Brain microvascular endothelial cell (primary cell): ENCODE data around the gene TNFRSF1B.

Source experiments
- DNase-seq: peaks from one replicate; pipeline ENCODE4 v3.0.0-alpha.2; 2020
- H3K27ac ChIP-seq: fragments of 250-450 bp; sonication (Bioruptor Pico); 2 replicates; pipeline ENCODE4 v1.5.1; 2020; ENCODE audit warnings: mild to moderate bottlenecking, moderate library complexity
- H3K27me3 ChIP-seq: fragments of 250-450 bp; sonication (Bioruptor Pico); replicated peaks from 2 replicates; pipeline ENCODE4 v1.5.1; 2020; ENCODE audit warnings: mild to moderate bottlenecking
- H3K36me3 ChIP-seq: fragments of 250-450 bp; sonication (Bioruptor Pico); replicated peaks from 2 replicates; pipeline ENCODE4 v1.5.1; 2020; ENCODE audit warnings: mild to moderate bottlenecking
- H3K4me3 ChIP-seq: 2 replicates; pipeline ENCODE4 v1.5.1; 2011; ENCODE audit warnings: low read depth, mild to moderate bottlenecking, control low read depth, low read length, moderate library complexity
- in situ Hi-C: cut with HindIII; loops from 2 replicates; pipeline ENCODE4 v1.10.0; 2017; ENCODE audit warnings: low sequenced_read_pairs, low pct_ligation_motif_present
- TF ChIP-seq, protein P1 (sequence below): IDR thresholded peaks from 2 replicates; pipeline ENCODE4 v1.5.1; 2011; ENCODE audit warnings: low read depth, mild to moderate bottlenecking, moderate library complexity, low read length, control low read depth, inconsistent platforms; ENCODE audit errors: missing control alignments

TNFRSF1B gene

DNA sequence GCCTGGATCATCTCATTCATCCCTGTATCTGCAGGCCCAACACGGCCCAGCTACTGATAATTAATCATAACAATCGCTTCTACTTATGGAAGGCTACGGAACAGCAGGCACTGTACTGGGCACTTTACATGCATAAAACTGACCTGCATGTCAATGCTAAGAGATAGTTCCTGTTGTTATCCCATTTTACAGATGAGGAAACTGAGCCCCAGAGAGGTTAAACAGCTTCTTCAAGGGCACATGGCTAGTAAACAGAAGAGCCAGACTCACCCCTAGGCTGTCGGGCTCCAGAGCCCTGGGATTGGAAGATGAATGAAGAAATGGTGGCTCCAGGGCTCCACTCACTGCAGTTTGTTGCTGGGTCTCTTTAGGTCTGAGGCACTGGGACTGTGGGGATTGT is 35.8 kb downstream of the TNFRSF1B start:
- TF ChIP-seq, protein P1, sequence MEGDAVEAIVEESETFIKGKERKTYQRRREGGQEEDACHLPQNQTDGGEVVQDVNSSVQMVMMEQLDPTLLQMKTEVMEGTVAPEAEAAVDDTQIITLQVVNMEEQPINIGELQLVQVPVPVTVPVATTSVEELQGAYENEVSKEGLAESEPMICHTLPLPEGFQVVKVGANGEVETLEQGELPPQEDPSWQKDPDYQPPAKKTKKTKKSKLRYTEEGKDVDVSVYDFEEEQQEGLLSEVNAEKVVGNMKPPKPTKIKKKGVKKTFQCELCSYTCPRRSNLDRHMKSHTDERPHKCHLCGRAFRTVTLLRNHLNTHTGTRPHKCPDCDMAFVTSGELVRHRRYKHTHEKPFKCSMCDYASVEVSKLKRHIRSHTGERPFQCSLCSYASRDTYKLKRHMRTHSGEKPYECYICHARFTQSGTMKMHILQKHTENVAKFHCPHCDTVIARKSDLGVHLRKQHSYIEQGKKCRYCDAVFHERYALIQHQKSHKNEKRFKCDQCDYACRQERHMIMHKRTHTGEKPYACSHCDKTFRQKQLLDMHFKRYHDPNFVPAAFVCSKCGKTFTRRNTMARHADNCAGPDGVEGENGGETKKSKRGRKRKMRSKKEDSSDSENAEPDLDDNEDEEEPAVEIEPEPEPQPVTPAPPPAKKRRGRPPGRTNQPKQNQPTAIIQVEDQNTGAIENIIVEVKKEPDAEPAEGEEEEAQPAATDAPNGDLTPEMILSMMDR = no peak
- Histone ChIP-seq H3K4me3 (no peak overlapping the region), H3K36me3 (no peaks in the 10 kb centered on the region), H3K27me3 (no peaks in the 10 kb centered on the region), H3K27ac (no peak overlapping the region)
- DNase-seq = no peak
- in situ Hi-C loops = no loop called here

DNA sequence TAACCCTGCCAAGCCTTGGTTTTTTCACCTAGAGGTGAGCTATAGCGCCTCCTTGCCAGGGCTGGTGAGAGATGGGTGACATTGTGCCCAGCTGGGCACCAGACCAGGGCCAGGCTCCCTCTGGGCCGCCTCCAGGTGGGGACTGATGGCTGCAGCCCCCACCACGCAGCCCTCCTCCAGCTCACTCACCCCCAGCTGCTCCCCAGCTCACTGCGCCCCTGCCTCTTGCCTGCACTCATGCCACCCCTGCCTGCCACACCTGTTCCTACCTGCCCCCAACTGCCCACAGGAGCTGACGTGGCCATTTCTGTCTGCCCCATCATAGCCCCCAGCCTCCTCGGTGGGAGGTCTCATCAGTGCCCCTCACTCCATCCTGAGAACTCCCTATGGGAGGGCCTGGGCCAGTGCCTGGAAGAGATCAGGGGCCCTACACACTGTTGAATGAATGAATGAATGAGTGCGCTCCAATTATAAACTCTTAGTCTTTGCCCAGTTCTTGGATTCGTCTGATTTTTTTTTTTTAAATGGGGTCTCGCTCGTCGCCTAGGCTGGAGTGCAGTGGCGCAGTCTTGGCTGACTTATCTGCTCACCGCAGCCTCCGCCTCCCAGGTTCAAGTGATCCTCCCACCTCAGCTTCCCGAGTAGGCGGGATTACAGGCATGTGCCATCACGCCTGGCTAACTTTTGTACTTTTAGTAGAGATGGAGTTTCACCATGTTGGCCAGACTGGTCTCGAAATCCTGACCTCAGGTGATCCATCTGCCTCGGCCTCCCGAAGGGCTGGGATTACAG is 36.6 kb downstream of the TNFRSF1B start:
- no peak overlapping the region for H3K4me3 ChIP-seq
- H3K27ac ChIP-seq = no peak overlapping the region
- in situ Hi-C loops = no loop called here
- H3K27me3 ChIP-seq = no peaks in the 10 kb centered on the region
- no peaks in the 10 kb centered on the region for H3K36me3 ChIP-seq
- no peak for DNase-seq
- TF ChIP-seq, protein P1 = no peak

DNA sequence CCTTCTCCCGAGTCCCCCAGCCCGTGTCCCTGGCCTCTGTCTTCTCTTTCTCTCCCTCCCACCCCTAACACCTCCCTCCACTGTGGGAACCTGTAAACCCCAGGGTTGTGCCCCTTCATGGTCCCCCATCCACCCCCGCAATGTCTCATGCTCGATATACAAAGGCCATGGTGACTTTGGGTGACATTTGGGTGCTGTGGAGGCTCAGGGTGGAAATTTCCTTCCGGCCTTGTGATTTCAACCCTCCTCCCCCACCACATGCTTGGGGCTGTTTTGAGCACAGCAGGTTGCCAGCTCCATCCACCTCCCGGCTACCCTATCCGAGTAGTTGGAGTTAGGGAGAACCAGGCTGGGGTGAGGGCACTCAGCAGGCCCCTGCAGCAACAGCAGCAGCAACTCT is 37.3 kb downstream of the TNFRSF1B start:
- Histone ChIP-seq H3K36me3 (no peaks in the 10 kb centered on the region), H3K4me3 (no peak overlapping the region), H3K27ac (no peak overlapping the region), H3K27me3 (no peaks in the 10 kb centered on the region)
- in situ Hi-C loops = no loop called here
- no peak for DNase-seq
- TF ChIP-seq, protein P1 = no peak

DNA sequence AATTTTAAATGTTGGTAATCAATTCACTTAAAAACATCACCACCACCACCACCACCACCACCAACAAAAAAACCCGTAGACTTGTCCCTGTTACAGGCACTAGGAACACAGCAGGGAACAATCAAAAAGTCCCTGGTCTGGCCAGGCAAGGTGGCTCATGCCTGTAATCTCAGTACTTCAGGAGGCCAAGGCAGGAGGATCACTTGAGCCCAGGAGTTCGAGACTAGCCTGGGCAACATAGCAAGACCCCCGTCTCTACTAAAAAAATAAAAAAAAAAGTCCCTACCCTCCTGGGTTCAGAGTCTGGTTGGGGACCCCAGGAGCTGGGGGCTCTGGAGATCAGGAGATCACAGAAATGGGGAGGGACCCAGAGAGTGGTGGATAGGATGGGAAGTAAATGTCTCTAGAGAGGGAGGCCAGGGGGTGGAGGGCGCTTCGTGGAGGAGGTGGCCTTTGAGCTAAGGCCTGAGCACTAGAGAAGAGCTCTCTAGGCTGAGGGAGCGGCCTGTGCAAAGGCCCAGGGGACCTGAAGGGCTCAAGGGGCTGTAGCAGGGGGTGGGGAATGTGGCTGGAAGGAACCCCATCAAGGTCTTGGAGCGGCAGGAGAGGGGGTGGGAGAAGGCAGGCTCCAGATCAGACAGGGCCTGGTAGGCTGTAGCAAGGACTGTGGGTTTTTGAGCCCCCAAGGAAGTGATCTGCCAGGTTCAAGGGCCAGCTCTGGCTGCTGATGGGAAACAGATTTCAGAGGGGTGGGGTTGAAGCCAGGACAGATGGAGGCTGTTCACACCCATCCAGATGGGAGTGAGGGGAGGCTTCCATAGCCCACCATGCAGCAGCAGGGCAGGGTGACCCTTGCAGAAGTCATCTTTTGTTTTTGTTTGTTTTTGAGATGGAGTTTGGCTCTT is 38.2 kb downstream of the TNFRSF1B start:
- no peak for DNase-seq
- Histone ChIP-seq H3K27ac (no peak overlapping the region), H3K27me3 (no peaks in the 10 kb centered on the region), H3K4me3 (no peak overlapping the region), H3K36me3 (no peaks in the 10 kb centered on the region)
- TF ChIP-seq, protein P1 = no peak
- in situ Hi-C loops = no loop called here

DNA sequence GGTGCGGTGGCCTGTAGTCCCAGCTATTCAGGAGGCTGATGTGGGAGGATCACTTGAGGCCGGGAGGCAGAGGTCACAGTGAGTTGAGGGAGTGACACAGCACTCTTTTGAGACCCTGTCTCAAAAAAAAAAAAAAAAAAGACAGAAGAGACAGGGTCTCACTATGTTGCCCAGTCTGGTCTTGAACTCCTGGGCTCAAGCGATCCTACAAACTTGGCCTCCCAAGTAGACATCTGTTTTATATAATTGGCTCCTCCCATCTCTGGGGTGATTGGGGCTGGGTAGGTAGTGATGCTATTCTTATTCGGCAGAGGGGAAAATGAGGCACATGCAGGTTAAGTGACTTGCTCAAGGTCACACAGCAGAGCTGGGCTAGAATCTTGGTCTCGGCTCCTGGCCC is 39.4 kb downstream of the TNFRSF1B start:
- TF ChIP-seq, protein P1 = no peak
- Histone ChIP-seq H3K27me3 (no peaks in the 10 kb centered on the region), H3K36me3 (no peaks in the 10 kb centered on the region), H3K4me3 (no peak overlapping the region), H3K27ac (no peak overlapping the region)
- in situ Hi-C loops = no loop called here
- no peak for DNase-seq
